ENCODE data around the gene PRUNE2. TPM values are rescaled to one million over a fixed set of nuclear protein-coding genes. Genes with fewer than 3 reads are reported as not detected.

Gene PRUNE2
- total and polyA plus RNA-seq, 7 experiments from 2014 or later, result 0.78 to 1.6 TPM; not detected in 5

DNA sequence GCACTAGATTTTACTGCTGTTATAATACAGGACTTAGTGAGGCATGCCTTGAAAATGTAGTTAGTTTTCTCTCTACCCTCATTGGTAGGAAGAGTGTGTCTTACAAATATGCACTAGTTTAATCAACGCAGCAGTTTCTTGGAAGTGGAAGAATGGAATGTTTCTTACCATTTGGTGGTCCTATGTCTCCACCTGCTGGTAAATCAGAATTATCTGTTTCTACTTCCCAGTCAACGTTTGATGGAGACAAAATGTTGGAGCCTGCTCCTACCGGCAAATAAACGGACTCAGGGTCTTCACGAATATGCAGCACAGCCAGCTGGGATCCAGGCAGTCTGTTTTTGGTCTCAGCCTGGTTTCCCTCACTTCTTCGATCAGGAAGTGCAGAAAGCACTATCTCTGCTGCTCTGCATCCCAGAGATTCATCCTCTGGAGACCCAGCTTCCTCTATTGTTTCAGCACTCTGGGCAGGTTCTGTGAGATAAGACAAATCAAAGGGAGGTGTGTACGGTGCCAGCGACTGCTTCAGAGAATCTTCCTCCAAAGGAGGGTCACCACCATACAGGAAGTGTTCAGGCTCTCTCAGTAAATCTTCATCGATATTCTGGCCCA lies 201.2 kb downstream of the PRUNE2 start:
- POLR2A ChIA-PET, result interaction anchor here (0.8 kb wide), 1 partner anchor 312 kb away, joined by 3 read pairs; no protein-coding TSS in a partner anchor
- Histone ChIP-seq H3K36me3 (ENCODE audit: control insufficient read depth in 2 of 3, insufficient read depth in 3 of 3, low read length in 3 of 3) (no peaks in the 10 kb centered on the region), H3K27ac (ENCODE audit: low read depth, low read length) (no peak overlapping the region), H3K4me1 (ENCODE audit: control insufficient read depth in 2 of 2, insufficient read depth in 2 of 2, low read length in 2 of 2) (no peaks in the 10 kb centered on the region), H3K4me3 (ENCODE audit: low read length) (no peak overlapping the region), H3K27me3 (ENCODE audit: control insufficient read depth in 2 of 2, insufficient read depth in 2 of 2, low read length in 2 of 2) (no peaks in the 10 kb centered on the region), H3K9me3 (ENCODE audit: control insufficient read depth in 2 of 3, low read length in 3 of 3) (no peaks in the 10 kb centered on the region)
- Mint-ChIP-seq H3K4me1 (peaks cover 0 to 16% (median 1%) of the 10 kb centered on the region in 7 donors), H3K36me3 (no peaks in the 10 kb centered on the region), H3K4me3 (no peak overlapping the region), H3K27ac (no peak overlapping the region), H3K27me3 (peaks cover 35 to 51% (median 40%) of the 10 kb centered on the region in 5 donors), H3K9me3 (no peaks in the 10 kb centered on the region)
- ATAC-seq (peak; percentile 63), DNase-seq (peak in 7 of 9 donors; percentile 12 to 55 (median 35))
- intact Hi-C loops (cut with micrococcal nuclease), result loop anchor here (1.0 to 5.0 kb wide), 7 partner anchors 47 to 1504 kb away; partner anchors contain the start of gene RFK (in 2 of the 2)
- CTCF ChIA-PET, result interaction anchor here (0.8 to 4.2 kb wide), 3 partner anchors 258 to 312 kb away, joined by 3 to 23 read pairs (median 3); no protein-coding TSS in a partner anchor

DNA sequence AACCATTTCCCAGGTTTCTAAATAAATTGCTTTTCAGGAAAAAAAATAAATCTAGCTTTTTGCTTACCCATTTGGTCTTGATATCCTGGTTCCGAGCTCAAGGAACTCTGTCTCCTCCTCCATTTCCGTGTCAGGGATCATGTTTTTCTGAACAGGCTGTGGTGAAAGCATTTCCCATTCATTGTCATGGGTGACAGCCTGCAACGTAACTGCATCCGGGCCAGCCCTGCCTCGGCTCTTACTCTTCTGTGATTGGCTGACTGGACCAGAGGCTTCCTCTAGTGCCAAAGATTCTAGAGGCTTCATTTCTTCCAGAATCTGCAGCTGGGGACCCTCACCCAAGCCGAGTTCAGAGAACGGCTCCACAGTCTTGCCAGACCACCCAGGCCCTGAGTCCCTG lies 202.6 kb downstream of the PRUNE2 start:
- no peak for DNase-seq
- H3K27me3 ChIP-seq (ENCODE audit: control insufficient read depth in 2 of 2, insufficient read depth in 2 of 2, low read length in 2 of 2), result no peaks in the 10 kb centered on the region
- ChIA-PET POLR2A (interaction anchor here (0.6 kb wide), 1 partner anchor 254 kb away, joined by 3 read pairs; no protein-coding TSS in a partner anchor), CTCF (interaction anchor here (0.6 to 4.2 kb wide), 4 partner anchors 9 to 1592 kb away, joined by 3 to 23 read pairs (median 6); partner anchors contain the start of gene RFK)
- Mint-ChIP-seq H3K27me3 (peaks cover 23 to 46% (median 31%) of the 10 kb centered on the region in 5 donors), H3K4me1 (peaks cover 0 to 16% (median 1%) of the 10 kb centered on the region in 7 donors), H3K9me3 (no peaks in the 10 kb centered on the region), H3K27ac (peak overlapping the region in 1 of 9 donors; percentile 67), H3K36me3 (no peaks in the 10 kb centered on the region), H3K4me3 (peak overlapping the region in 2 of 10 donors; percentile 17 to 58)
- no peaks in the 10 kb centered on the region for H3K4me1 ChIP-seq (ENCODE audit: control insufficient read depth in 2 of 2, insufficient read depth in 2 of 2, low read length in 2 of 2)
- H3K36me3 ChIP-seq (ENCODE audit: control insufficient read depth in 2 of 3, insufficient read depth in 3 of 3, low read length in 3 of 3), result no peaks in the 10 kb centered on the region
- no peak for ATAC-seq
- no peaks in the 10 kb centered on the region for H3K9me3 ChIP-seq (ENCODE audit: control insufficient read depth in 2 of 3, low read length in 3 of 3)
- H3K27ac ChIP-seq (ENCODE audit: low read depth, low read length), result no peak overlapping the region
- intact Hi-C loops (cut with micrococcal nuclease), result loop anchor here in 1 of 2 donors (5.0 kb wide), 2 partner anchors 46 to 1436 kb away; no protein-coding TSS in a partner anchor
- H3K4me3 ChIP-seq (ENCODE audit: low read length), result no peak overlapping the region

DNA sequence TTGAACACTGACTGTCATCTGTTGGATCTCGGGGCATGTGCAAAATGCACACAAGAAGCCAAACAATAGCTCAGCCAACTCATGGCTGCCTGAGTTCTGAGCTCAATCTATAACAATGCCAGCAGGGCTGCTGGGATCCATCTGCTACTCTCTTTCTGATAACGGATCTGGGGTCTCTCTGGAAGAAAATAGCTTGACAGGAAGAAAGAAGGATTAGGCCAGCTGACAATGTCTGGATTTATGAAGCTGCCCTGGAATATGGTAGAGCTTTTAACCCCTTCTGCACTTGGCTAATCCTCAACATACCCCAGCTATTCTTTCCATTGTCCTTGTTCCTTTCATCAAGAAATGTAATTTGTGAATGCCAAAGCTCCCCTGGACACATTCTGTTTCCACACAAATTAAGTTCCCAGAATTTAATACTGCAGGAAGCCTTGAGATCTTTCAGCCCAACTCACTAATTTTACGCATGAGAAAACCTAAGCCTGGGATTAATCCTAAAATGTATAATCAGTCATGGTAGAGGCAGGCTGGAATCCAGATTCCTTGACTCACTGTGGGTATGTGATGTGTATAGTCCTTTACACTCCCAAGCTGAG lies 204.4 kb downstream of the PRUNE2 start:
- intact Hi-C loops (cut with micrococcal nuclease), result loop anchor here in 1 of 2 donors (5.0 kb wide), 2 partner anchors 44 to 1434 kb away; no protein-coding TSS in a partner anchor
- H3K36me3 ChIP-seq (ENCODE audit: control insufficient read depth in 2 of 3, insufficient read depth in 3 of 3, low read length in 3 of 3), result no peaks in the 10 kb centered on the region
- H3K27me3 Mint-ChIP-seq, result peaks cover 23 to 43% (median 34%) of the 10 kb centered on the region in 5 donors

DNA sequence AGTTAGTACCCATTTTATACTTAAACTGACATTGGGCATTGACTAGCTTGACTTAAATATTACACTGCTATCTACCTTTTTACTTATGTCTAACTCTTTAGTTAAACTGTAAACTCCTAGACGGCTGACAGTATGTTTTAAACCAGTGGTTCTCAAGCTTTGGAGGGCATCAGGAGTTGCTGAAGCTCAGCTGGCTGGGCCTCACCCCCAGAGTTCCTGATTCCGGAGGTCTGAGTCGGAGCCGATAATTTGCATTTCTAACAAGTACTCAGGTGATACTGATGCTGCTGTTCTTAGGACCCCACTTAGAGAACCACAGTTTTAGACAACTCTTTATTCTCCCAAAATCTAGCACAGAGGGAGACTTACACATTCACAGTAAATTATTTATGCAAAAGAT lies 205.0 kb downstream of the PRUNE2 start:
- ChIA-PET CTCF (interaction anchor here (4.2 kb wide), 1 partner anchor 254 kb away, joined by 23 read pairs; no protein-coding TSS in a partner anchor), POLR2A (no interaction called here)
- H3K4me3 Mint-ChIP-seq, result no peak overlapping the region
- H3K27ac Mint-ChIP-seq, result no peak overlapping the region
- H3K4me1 Mint-ChIP-seq, result peaks cover 0 to 16% (median 3%) of the 10 kb centered on the region in 7 donors
- no peaks in the 10 kb centered on the region for H3K36me3 Mint-ChIP-seq
- Histone ChIP-seq H3K36me3 (ENCODE audit: control insufficient read depth in 2 of 3, insufficient read depth in 3 of 3, low read length in 3 of 3) (no peaks in the 10 kb centered on the region), H3K27me3 (ENCODE audit: control insufficient read depth in 2 of 2, insufficient read depth in 2 of 2, low read length in 2 of 2) (no peaks in the 10 kb centered on the region), H3K27ac (ENCODE audit: low read depth, low read length) (no peak overlapping the region), H3K4me1 (ENCODE audit: control insufficient read depth in 2 of 2, insufficient read depth in 2 of 2, low read length in 2 of 2) (no peaks in the 10 kb centered on the region), H3K4me3 (ENCODE audit: low read length) (no peak overlapping the region), H3K9me3 (ENCODE audit: control insufficient read depth in 2 of 3, low read length in 3 of 3) (no peaks in the 10 kb centered on the region)
- H3K27me3 Mint-ChIP-seq, result peaks cover 21 to 38% (median 36%) of the 10 kb centered on the region in 5 donors
- intact Hi-C loops (cut with micrococcal nuclease), result loop anchor here in 1 of 2 donors (5.0 kb wide), 2 partner anchors 44 to 1434 kb away; no protein-coding TSS in a partner anchor
- no peak for ATAC-seq
- DNase-seq, result no peak
- no peaks in the 10 kb centered on the region for H3K9me3 Mint-ChIP-seq

More for the DNA sequence above, 204.4 kb downstream of the PRUNE2 start:
- Mint-ChIP-seq H3K4me3 (no peak overlapping the region), H3K36me3 (no peaks in the 10 kb centered on the region), H3K4me1 (peaks cover 0 to 16% (median 3%) of the 10 kb centered on the region in 7 donors), H3K9me3 (no peaks in the 10 kb centered on the region), H3K27ac (no peak overlapping the region)
- POLR2A ChIA-PET, result no interaction called here
- no peak overlapping the region for H3K4me3 ChIP-seq (ENCODE audit: low read length)
- DNase-seq (no peak), ATAC-seq (no peak)
- H3K4me1 ChIP-seq (ENCODE audit: control insufficient read depth in 2 of 2, insufficient read depth in 2 of 2, low read length in 2 of 2), result no peaks in the 10 kb centered on the region
- CTCF ChIA-PET, result interaction anchor here (4.2 kb wide), 1 partner anchor 254 kb away, joined by 23 read pairs; no protein-coding TSS in a partner anchor
- H3K9me3 ChIP-seq (ENCODE audit: control insufficient read depth in 2 of 3, low read length in 3 of 3), result no peaks in the 10 kb centered on the region
- no peak overlapping the region for H3K27ac ChIP-seq (ENCODE audit: low read depth, low read length)
- H3K27me3 ChIP-seq (ENCODE audit: control insufficient read depth in 2 of 2, insufficient read depth in 2 of 2, low read length in 2 of 2), result no peaks in the 10 kb centered on the region

DNA sequence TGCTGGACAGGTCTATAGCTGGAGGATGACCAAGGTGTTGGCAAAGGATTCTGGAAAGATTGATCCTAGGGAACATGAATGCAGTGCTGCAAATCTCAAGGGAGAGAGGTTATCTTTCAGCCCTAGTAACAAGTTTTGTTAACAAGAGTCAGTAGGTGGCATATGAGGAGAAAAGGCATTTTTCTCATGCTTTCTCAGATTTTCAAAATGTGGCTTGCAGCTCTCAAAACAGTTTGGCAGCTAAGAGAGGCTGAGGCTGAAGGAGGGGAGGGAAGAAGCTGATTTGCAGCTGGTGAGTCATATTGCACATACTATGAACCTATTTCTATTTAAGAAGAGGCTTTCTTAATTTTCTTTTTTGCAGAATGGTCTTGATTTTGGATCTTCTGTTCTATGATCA lies 205.9 kb downstream of the PRUNE2 start:
- CTCF ChIA-PET, result interaction anchor here (0.6 kb wide), 1 partner anchor 886 kb away, joined by 4 read pairs; no protein-coding TSS in a partner anchor
- no peaks in the 10 kb centered on the region for H3K36me3 ChIP-seq (ENCODE audit: control insufficient read depth in 2 of 3, insufficient read depth in 3 of 3, low read length in 3 of 3)
- Mint-ChIP-seq H3K9me3 (no peaks in the 10 kb centered on the region), H3K4me1 (peaks cover 0 to 16% (median 3%) of the 10 kb centered on the region in 7 donors), H3K27me3 (peaks cover 25 to 47% (median 35%) of the 10 kb centered on the region in 5 donors), H3K4me3 (no peak overlapping the region), H3K27ac (peak overlapping the region in 1 of 9 donors; percentile 20), H3K36me3 (no peaks in the 10 kb centered on the region)
- intact Hi-C loops (cut with micrococcal nuclease), result loop anchor here in 1 of 2 donors (5.0 kb wide), 2 partner anchors 43 to 1433 kb away; no protein-coding TSS in a partner anchor
- no peak overlapping the region for H3K4me3 ChIP-seq (ENCODE audit: low read length)
- no peaks in the 10 kb centered on the region for H3K4me1 ChIP-seq (ENCODE audit: control insufficient read depth in 2 of 2, insufficient read depth in 2 of 2, low read length in 2 of 2)
- H3K27ac ChIP-seq (ENCODE audit: low read depth, low read length), result no peak overlapping the region
- H3K27me3 ChIP-seq (ENCODE audit: control insufficient read depth in 2 of 2, insufficient read depth in 2 of 2, low read length in 2 of 2), result no peaks in the 10 kb centered on the region
- POLR2A ChIA-PET, result no interaction called here
- no peak for DNase-seq
- no peak for ATAC-seq
- no peaks in the 10 kb centered on the region for H3K9me3 ChIP-seq (ENCODE audit: control insufficient read depth in 2 of 3, low read length in 3 of 3)

DNA sequence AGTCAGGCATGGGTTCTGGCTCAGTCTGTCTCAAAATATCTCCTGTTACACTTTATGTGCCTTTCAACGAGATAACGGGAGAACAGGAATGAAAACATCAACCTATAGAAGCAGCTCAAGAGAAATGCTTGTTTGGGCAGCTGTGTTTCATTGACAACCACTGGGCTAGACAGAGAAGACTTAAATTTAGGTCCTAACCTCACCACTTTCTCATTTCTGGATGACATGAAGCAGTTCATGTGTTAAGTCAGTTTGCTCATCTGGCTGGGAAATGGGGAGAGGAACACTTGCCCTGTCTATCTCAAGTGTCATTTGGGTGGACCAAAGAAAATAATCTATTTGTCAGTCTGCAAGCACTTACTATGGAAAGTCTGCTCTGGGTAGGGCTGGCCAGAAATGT lies 208.4 kb downstream of the PRUNE2 start:
- POLR2A ChIA-PET, result no interaction called here
- Histone ChIP-seq H3K9me3 (ENCODE audit: control insufficient read depth in 2 of 3, low read length in 3 of 3) (no peaks in the 10 kb centered on the region), H3K36me3 (ENCODE audit: control insufficient read depth in 2 of 3, insufficient read depth in 3 of 3, low read length in 3 of 3) (no peaks in the 10 kb centered on the region), H3K4me1 (ENCODE audit: control insufficient read depth in 2 of 2, insufficient read depth in 2 of 2, low read length in 2 of 2) (no peaks in the 10 kb centered on the region), H3K4me3 (ENCODE audit: low read length) (no peak overlapping the region), H3K27me3 (ENCODE audit: control insufficient read depth in 2 of 2, insufficient read depth in 2 of 2, low read length in 2 of 2) (no peaks in the 10 kb centered on the region), H3K27ac (ENCODE audit: low read depth, low read length) (no peak overlapping the region)
- no peak for DNase-seq
- intact Hi-C loops (cut with micrococcal nuclease), result no loop called here
- H3K27ac Mint-ChIP-seq, result no peak overlapping the region
- H3K36me3 Mint-ChIP-seq, result no peaks in the 10 kb centered on the region
- CTCF ChIA-PET, result no interaction called here
- peaks cover 24 to 41% (median 35%) of the 10 kb centered on the region in 5 donors for H3K27me3 Mint-ChIP-seq
- peaks cover 0 to 5% (median 0%) of the 10 kb centered on the region in 7 donors for H3K4me1 Mint-ChIP-seq
- no peak overlapping the region for H3K4me3 Mint-ChIP-seq
- ATAC-seq, result no peak
- H3K9me3 Mint-ChIP-seq, result no peaks in the 10 kb centered on the region

All from naive thymus-derived CD4-positive, alpha-beta T cell (primary cell).